ENCODE results near the gene ZBTB32. TPM values are rescaled to one million over a fixed set of nuclear protein-coding genes. Genes with fewer than 3 reads are reported as not detected.

The ZBTB32 gene
- total and polyA plus RNA-seq, 4 donors = 0.47 TPM; not detected in 3

- H3K9ac ChIP-seq (ENCODE audit: low read depth in 1 of 2, low read length in 2 of 2) = peak overlapping the region; percentile 51 to 57
- 14% methylated on average over 4 of the region's 4 CpGs for WGBS
- TF ChIP-seq ZBTB33 (IDR thresholded peaks at IDR 0.05) (no peak), RAD21 (IDR thresholded peaks at IDR 0.05) (no peak), FOXA1 (IDR thresholded peaks at IDR 0.05) (no peak), ATF3 (IDR thresholded peaks at IDR 0.05) (no peak), GABPA (IDR thresholded peaks at IDR 0.05 in 1 of 2, conservative IDR thresholded peaks at IDR 0.05 in 1 of 2) (no peak), RXRA (IDR thresholded peaks at IDR 0.05) (no peak), SP1 (IDR thresholded peaks at IDR 0.05) (no peak), HNF4G (IDR thresholded peaks at IDR 0.05) (no peak)
- peak overlapping the region; percentile 81 to 87 (median 82) for H3K4me3 ChIP-seq (ENCODE audit: low read depth in 1 of 3, low read length in 3 of 3)
- peaks cover 6 to 41% (median 29%) of the 10 kb centered on the region in 4 donors for H3K4me1 ChIP-seq (ENCODE audit: control insufficient read depth in 4 of 4, insufficient read depth in 4 of 4, low read length in 3 of 4)
- H3K27me3 ChIP-seq (ENCODE audit: control insufficient read depth in 4 of 4, insufficient read depth in 4 of 4, low read length in 3 of 4) = no peaks in the 10 kb centered on the region
- no peaks in the 10 kb centered on the region for H3K9me3 ChIP-seq (ENCODE audit: control insufficient read depth in 4 of 4, low read length in 3 of 4)
- no peak for DNase-seq (ENCODE audit: low spot score)
- peak overlapping the region; percentile 52 to 68 for H3K27ac ChIP-seq (ENCODE audit: low read depth in 1 of 2, low read length in 2 of 2)
- H3K36me3 ChIP-seq (ENCODE audit: control insufficient read depth in 4 of 4, insufficient read depth in 3 of 4, low read depth in 1 of 4, low read length in 3 of 4) = peaks cover 0 to 3% (median 0%) of the 10 kb centered on the region in 4 donors
Observed at GRCh38 chr19:35746087-35746462, 41.7 kb downstream of the ZBTB32 start.

- WGBS = 91% methylated on average over 5 of the region's 5 CpGs
- H3K4me1 ChIP-seq (ENCODE audit: control insufficient read depth in 4 of 4, insufficient read depth in 4 of 4, low read length in 3 of 4) = peaks cover 6 to 40% (median 28%) of the 10 kb centered on the region in 4 donors
- TF ChIP-seq CTCF (IDR thresholded peaks at IDR 0.05; ENCODE audit: low read depth, low read length, missing input control) (no peak), HNF4A (conservative IDR thresholded peaks at IDR 0.05) (no peak), MAX (IDR thresholded peaks at IDR 0.05) (no peak), NR2F2 (IDR thresholded peaks at IDR 0.05) (no peak), REST (IDR thresholded peaks at IDR 0.05) (no peak), SP1 (IDR thresholded peaks at IDR 0.05) (no peak), FOXA2 (IDR thresholded peaks at IDR 0.05) (no peak), FOXA1 (IDR thresholded peaks at IDR 0.05) (no peak), GABPA (IDR thresholded peaks at IDR 0.05 in 1 of 2, conservative IDR thresholded peaks at IDR 0.05 in 1 of 2) (no peak)
Observed at GRCh38 chr19:35746531-35746930, 42.2 kb downstream of the ZBTB32 start.

More at GRCh38 chr19:35746531-35746930, 42.2 kb downstream of the ZBTB32 start:
- DNase-seq (ENCODE audit: low spot score) = no peak
- Histone ChIP-seq H3K27ac (ENCODE audit: low read depth in 1 of 2, low read length in 2 of 2) (no peak overlapping the region), H3K4me3 (ENCODE audit: low read depth in 1 of 3, low read length in 3 of 3) (peak overlapping the region in 1 of 3 donors; percentile 87), H3K27me3 (ENCODE audit: control insufficient read depth in 4 of 4, insufficient read depth in 4 of 4, low read length in 3 of 4) (no peaks in the 10 kb centered on the region), H3K9me3 (ENCODE audit: control insufficient read depth in 4 of 4, low read length in 3 of 4) (no peaks in the 10 kb centered on the region), H3K9ac (ENCODE audit: low read depth in 1 of 2, low read length in 2 of 2) (no peak overlapping the region), H3K36me3 (ENCODE audit: control insufficient read depth in 4 of 4, insufficient read depth in 3 of 4, low read depth in 1 of 4, low read length in 3 of 4) (peaks cover 0 to 3% (median 0%) of the 10 kb centered on the region in 4 donors)
